ENCODE results near the gene OR10A3. TPM values are rescaled to one million over a fixed set of nuclear protein-coding genes. Genes with fewer than 3 reads are reported as not detected.

The OR10A3 gene
- total RNA-seq, 1 experiment from 2014 or later = not detected

DNA sequence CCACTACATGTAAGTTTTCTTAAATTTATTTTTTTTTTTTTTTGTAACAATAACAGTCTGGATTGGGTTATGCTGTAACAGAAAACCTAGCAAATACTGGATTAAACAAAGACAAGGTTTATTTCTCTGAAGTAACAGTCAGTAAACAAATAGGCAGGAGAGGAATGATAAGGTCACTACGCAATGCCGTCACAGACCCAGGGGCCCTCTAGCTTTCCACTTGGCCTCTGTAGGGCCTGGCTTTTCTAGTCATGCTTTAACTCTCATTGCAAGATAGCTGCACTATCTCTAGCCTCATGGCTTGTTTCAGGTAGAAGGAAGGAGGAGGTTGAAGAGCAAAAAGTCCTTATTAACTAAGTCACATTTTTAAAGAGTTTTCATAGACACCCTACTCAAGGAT, 17.0 kb downstream of the OR10A3 start:
- ChIA-PET POLR2A (ENCODE audit: low non-redundant PET) (no interaction called here), CTCF (no interaction called here)
- no peaks in the 10 kb centered on the region for H3K36me3 ChIP-seq (ENCODE audit: insufficient read depth, low read length, poor library complexity, severe bottlenecking)
- no peaks in the 10 kb centered on the region for H3K4me1 ChIP-seq (ENCODE audit: insufficient read depth, low read length, poor library complexity, severe bottlenecking)
- no peak overlapping the region for H3K27ac ChIP-seq (ENCODE audit: low read depth, low read length, poor library complexity, severe bottlenecking)
- no peaks in the 10 kb centered on the region for H3K9me3 ChIP-seq (ENCODE audit: low read depth, low read length, poor library complexity, severe bottlenecking)
- DNase-seq (ENCODE audit: low spot score) = no peak
- no peak overlapping the region for H3K4me3 ChIP-seq (ENCODE audit: low read depth, low read length, poor library complexity, severe bottlenecking)
- intact Hi-C loops (cut with micrococcal nuclease; ENCODE audit: unreplicated experiment) = no loop called here
- no TSS peak for BruUV-seq (replicated peaks)
- TF ChIP-seq, protein P1, sequence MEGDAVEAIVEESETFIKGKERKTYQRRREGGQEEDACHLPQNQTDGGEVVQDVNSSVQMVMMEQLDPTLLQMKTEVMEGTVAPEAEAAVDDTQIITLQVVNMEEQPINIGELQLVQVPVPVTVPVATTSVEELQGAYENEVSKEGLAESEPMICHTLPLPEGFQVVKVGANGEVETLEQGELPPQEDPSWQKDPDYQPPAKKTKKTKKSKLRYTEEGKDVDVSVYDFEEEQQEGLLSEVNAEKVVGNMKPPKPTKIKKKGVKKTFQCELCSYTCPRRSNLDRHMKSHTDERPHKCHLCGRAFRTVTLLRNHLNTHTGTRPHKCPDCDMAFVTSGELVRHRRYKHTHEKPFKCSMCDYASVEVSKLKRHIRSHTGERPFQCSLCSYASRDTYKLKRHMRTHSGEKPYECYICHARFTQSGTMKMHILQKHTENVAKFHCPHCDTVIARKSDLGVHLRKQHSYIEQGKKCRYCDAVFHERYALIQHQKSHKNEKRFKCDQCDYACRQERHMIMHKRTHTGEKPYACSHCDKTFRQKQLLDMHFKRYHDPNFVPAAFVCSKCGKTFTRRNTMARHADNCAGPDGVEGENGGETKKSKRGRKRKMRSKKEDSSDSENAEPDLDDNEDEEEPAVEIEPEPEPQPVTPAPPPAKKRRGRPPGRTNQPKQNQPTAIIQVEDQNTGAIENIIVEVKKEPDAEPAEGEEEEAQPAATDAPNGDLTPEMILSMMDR (conservative IDR thresholded peaks at IDR 0.05; ENCODE audit: low read depth, low read length) = no peak
- no peaks in the 10 kb centered on the region for H3K27me3 ChIP-seq (replicated peaks; ENCODE audit: insufficient read depth, low read depth, low read length, poor library complexity)

DNA sequence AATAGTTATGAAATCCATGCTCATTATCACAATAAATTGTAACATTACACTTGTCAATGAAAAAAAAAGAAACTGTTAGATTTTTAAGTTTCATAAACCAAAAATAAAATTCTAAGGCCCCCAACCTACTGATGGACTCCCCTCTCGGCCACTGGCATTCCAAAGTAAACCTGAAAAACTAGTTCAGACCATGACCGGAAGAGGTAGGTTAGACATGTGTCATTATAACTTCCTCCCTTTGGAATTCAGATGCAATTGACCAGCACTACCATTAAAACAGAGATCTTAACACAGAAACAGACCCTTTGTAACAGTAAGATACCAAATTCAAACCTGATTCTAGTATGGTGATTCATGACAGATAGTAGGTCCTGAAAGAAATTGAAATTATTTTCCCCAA, 23.4 kb downstream of the OR10A3 start:
- POLR2A ChIA-PET (ENCODE audit: low non-redundant PET) = no interaction called here
- H3K4me1 ChIP-seq (ENCODE audit: insufficient read depth, low read length, poor library complexity, severe bottlenecking) = no peaks in the 10 kb centered on the region
- BruUV-seq (replicated peaks) = no TSS peak
- TF ChIP-seq, protein P1 (conservative IDR thresholded peaks at IDR 0.05; ENCODE audit: low read depth, low read length) = no peak
- TF ChIP-seq EZH2 (IDR thresholded peaks at IDR 0.05; ENCODE audit: borderline replicate concordance, low read depth, low read length, poor library complexity, severe bottlenecking) = no peak
- H3K27ac ChIP-seq (ENCODE audit: low read depth, low read length, poor library complexity, severe bottlenecking) = no peak overlapping the region
- DNase-seq (ENCODE audit: low spot score) = no peak
- intact Hi-C loops (cut with micrococcal nuclease; ENCODE audit: unreplicated experiment) = no loop called here
- H3K36me3 ChIP-seq (ENCODE audit: insufficient read depth, low read length, poor library complexity, severe bottlenecking) = no peaks in the 10 kb centered on the region
- H3K4me3 ChIP-seq (ENCODE audit: low read depth, low read length, poor library complexity, severe bottlenecking) = no peak overlapping the region
- CTCF ChIA-PET = no interaction called here
- no peaks in the 10 kb centered on the region for H3K27me3 ChIP-seq (replicated peaks; ENCODE audit: insufficient read depth, low read depth, low read length, poor library complexity)
- no peaks in the 10 kb centered on the region for H3K9me3 ChIP-seq (ENCODE audit: low read depth, low read length, poor library complexity, severe bottlenecking)

DNA sequence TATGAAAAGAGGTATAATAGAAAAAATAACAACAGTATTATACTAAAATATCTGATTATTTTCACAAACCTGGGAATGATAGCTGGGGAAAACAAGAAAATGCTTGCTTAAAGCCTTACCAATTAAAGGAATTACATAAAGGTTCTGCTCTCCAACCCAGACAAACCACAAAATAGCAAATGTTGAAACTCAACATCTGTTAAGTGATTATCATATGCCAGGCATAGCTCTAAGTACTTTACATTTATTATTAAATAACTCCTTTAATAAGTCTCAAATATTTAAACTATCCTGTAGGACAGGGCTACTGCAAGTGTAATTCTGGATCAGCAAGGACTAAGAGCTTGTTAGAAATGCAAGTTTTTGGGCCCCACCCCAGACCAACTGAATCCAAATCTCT, 30.5 kb downstream of the OR10A3 start:
- ChIA-PET CTCF (no interaction called here), POLR2A (ENCODE audit: low non-redundant PET) (no interaction called here)
- Histone ChIP-seq H3K4me1 (ENCODE audit: insufficient read depth, low read length, poor library complexity, severe bottlenecking) (no peaks in the 10 kb centered on the region), H3K27ac (ENCODE audit: low read depth, low read length, poor library complexity, severe bottlenecking) (no peak overlapping the region), H3K4me3 (ENCODE audit: low read depth, low read length, poor library complexity, severe bottlenecking) (no peak overlapping the region), H3K27me3 (replicated peaks; ENCODE audit: insufficient read depth, low read depth, low read length, poor library complexity) (no peaks in the 10 kb centered on the region), H3K36me3 (ENCODE audit: insufficient read depth, low read length, poor library complexity, severe bottlenecking) (no peaks in the 10 kb centered on the region), H3K9me3 (ENCODE audit: low read depth, low read length, poor library complexity, severe bottlenecking) (no peaks in the 10 kb centered on the region)
- TF ChIP-seq, protein P1 (conservative IDR thresholded peaks at IDR 0.05; ENCODE audit: low read depth, low read length) = no peak
- TF ChIP-seq EZH2 (IDR thresholded peaks at IDR 0.05; ENCODE audit: borderline replicate concordance, low read depth, low read length, poor library complexity, severe bottlenecking) = no peak
- intact Hi-C loops (cut with micrococcal nuclease; ENCODE audit: unreplicated experiment) = no loop called here
- no peak for DNase-seq (ENCODE audit: low spot score)
- no TSS peak for BruUV-seq (replicated peaks)

Data from A673 (cell line).